ENCODE measurements around the gene CBLN3.

The CBLN3 gene

GRCh38 chr14:24414732-24415420 lies 14.6 kb downstream of the CBLN3 start:
- DNase-seq (ENCODE audit: low read depth in 1 of 2, low spot score in 1 of 2), result no peak
- in situ Hi-C loops (cut with HindIII; ENCODE audit: low pct_unique_long_range_greater_than_20kb, low sequenced_read_pairs), result no loop called here
- no peak for TF ChIP-seq JUND (IDR thresholded peaks at IDR 0.05; ENCODE audit: low read depth)

GRCh38 chr14:24414077-24414476 lies 15.4 kb downstream of the CBLN3 start:
- no peak for TF ChIP-seq JUND (IDR thresholded peaks at IDR 0.05; ENCODE audit: low read depth)
- in situ Hi-C loops (cut with HindIII; ENCODE audit: low pct_unique_long_range_greater_than_20kb, low sequenced_read_pairs), result no loop called here
- DNase-seq (ENCODE audit: low read depth in 1 of 2, low spot score in 1 of 2), result no peak

- in situ Hi-C loops (cut with HindIII; ENCODE audit: low pct_unique_long_range_greater_than_20kb, low sequenced_read_pairs), result no loop called here
- DNase-seq (ENCODE audit: low read depth in 1 of 2, low spot score in 1 of 2), result peak; percentile 69 to 71
- TF ChIP-seq JUND (IDR thresholded peaks at IDR 0.05; ENCODE audit: low read depth), result no peak
Measured at GRCh38 chr14:24411443-24412389, 17.8 kb downstream of the CBLN3 start.

- no peak for DNase-seq (ENCODE audit: low read depth in 1 of 2, low spot score in 1 of 2)
- in situ Hi-C loops (cut with HindIII; ENCODE audit: low pct_unique_long_range_greater_than_20kb, low sequenced_read_pairs), result no loop called here
- TF ChIP-seq JUND (IDR thresholded peaks at IDR 0.05; ENCODE audit: low read depth), result no peak
Measured at GRCh38 chr14:24409956-24410355, 19.5 kb downstream of the CBLN3 start.

GRCh38 chr14:24409192-24409591 lies 20.3 kb downstream of the CBLN3 start:
- no peak for DNase-seq (ENCODE audit: low read depth in 1 of 2, low spot score in 1 of 2)
- no peak for TF ChIP-seq JUND (IDR thresholded peaks at IDR 0.05; ENCODE audit: low read depth)
- in situ Hi-C loops (cut with HindIII; ENCODE audit: low pct_unique_long_range_greater_than_20kb, low sequenced_read_pairs), result no loop called here

- no peak for TF ChIP-seq JUND (IDR thresholded peaks at IDR 0.05; ENCODE audit: low read depth)
- in situ Hi-C loops (cut with HindIII; ENCODE audit: low pct_unique_long_range_greater_than_20kb, low sequenced_read_pairs), result no loop called here
- DNase-seq (ENCODE audit: low read depth in 1 of 2, low spot score in 1 of 2), result no peak
Measured at GRCh38 chr14:24408764-24409163, 20.7 kb downstream of the CBLN3 start.

GRCh38 chr14:24407608-24408325 lies 21.7 kb downstream of the CBLN3 start:
- no peak for TF ChIP-seq JUND (IDR thresholded peaks at IDR 0.05; ENCODE audit: low read depth)
- in situ Hi-C loops (cut with HindIII; ENCODE audit: low pct_unique_long_range_greater_than_20kb, low sequenced_read_pairs), result no loop called here
- DNase-seq (ENCODE audit: low read depth in 1 of 2, low spot score in 1 of 2), result no peak

- TF ChIP-seq JUND (IDR thresholded peaks at IDR 0.05; ENCODE audit: low read depth), result no peak
- DNase-seq (ENCODE audit: low read depth in 1 of 2, low spot score in 1 of 2), result no peak
- in situ Hi-C loops (cut with HindIII; ENCODE audit: low pct_unique_long_range_greater_than_20kb, low sequenced_read_pairs), result no loop called here
Measured at GRCh38 chr14:24406416-24406815, 23.1 kb downstream of the CBLN3 start.

- TF ChIP-seq JUND (IDR thresholded peaks at IDR 0.05; ENCODE audit: low read depth), result no peak
- DNase-seq (ENCODE audit: low read depth in 1 of 2, low spot score in 1 of 2), result no peak
- in situ Hi-C loops (cut with HindIII; ENCODE audit: low pct_unique_long_range_greater_than_20kb, low sequenced_read_pairs), result no loop called here
Measured at GRCh38 chr14:24404814-24405213, 24.7 kb downstream of the CBLN3 start.

- in situ Hi-C loops (cut with HindIII; ENCODE audit: low pct_unique_long_range_greater_than_20kb, low sequenced_read_pairs), result no loop called here
- no peak for DNase-seq (ENCODE audit: low read depth in 1 of 2, low spot score in 1 of 2)
- TF ChIP-seq JUND (IDR thresholded peaks at IDR 0.05; ENCODE audit: low read depth), result no peak
Measured at GRCh38 chr14:24403294-24403998, 26.0 kb downstream of the CBLN3 start.

- TF ChIP-seq JUND (IDR thresholded peaks at IDR 0.05; ENCODE audit: low read depth), result no peak
- in situ Hi-C loops (cut with HindIII; ENCODE audit: low pct_unique_long_range_greater_than_20kb, low sequenced_read_pairs), result no loop called here
- DNase-seq (ENCODE audit: low read depth in 1 of 2, low spot score in 1 of 2), result no peak
Measured at GRCh38 chr14:24401810-24402702, 27.4 kb downstream of the CBLN3 start.
